ENCODE results near the gene URI1.
"Not testable (repeated sequence)": the region's sequence is repeated elsewhere in the genome, so short reads cannot be mapped to it uniquely, and the experiment has no call there.

URI1 gene

DNA sequence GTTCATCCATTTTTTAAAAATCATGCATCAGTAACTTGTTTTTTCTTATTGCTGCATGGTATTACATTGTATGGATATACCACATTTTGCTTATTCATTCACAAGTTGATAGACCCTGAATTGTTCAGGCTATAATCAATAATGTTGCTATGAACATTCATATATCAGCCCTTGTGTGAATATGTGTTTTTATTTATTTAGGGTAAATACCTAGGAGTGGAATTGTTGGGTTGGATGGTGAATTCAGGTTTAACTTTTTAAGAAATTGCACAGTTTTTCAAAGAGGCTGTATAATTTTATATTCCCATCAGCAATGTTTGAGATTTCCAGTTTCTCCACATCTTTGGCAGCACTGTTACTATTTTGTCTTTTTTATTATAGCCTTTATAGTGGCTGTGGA lies 82.1 kb downstream of the URI1 start:
- no peak for DNase-seq (ENCODE audit: low read depth)

DNA sequence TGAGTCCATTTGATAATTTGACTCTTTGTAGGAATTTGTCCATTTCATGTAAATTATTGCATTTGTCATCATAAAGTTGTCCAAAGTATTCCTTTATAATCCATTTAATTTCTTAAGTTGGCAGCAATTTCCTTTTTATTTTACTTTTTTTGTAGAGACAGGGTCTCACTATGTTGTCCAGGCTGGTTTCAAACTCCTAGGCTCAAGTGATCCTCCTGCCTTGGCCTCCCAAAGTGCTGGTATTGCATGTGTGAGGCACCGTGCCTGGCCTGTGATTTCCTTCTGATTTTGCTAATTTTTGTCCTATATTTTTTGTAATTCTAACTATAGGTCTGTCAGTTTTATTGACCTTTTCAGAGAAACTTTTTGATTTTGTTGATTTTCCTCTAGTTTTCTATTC lies 84.9 kb downstream of the URI1 start:
- no peak for DNase-seq (ENCODE audit: low read depth)

DNA sequence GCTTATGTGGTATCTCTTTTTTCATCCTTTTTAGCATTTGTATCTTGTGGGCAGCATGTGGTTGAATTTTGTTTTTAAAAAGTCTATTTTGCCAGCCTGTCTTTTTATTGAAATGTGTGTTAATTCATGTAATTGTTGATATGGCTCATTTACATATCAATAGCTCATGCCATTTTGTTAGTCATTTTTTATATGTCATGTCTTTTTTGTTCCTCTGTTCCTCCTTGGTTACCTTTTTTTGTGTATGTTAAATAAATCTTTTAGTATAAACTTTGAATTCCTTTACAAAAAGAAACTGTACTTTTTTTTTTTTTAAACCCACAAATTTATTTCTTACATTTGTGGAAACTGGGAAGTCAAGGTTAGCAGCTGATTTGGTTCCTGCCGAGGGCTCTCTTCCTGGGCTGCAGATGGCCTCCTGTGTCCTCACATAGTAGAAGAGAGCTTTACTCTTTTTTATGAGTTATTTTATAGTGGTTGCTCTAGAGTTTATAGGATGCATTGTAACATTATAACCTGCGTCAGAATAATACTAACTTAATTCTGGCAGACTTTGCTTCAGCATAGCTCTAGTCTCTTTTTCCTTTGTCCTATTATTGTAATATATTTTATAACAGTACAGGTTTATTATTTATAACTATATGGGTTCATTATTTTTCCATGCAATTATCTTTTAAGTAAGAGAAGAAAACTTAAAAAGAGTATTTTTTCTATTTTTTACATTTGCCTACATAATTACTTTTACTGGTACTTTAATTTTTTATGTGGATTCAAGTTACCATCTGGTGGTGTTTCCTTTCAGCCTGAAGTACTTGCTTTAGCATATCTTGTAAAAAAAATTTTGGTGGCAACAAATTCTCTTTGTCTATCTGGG lies 86.3 kb downstream of the URI1 start:
- DNase-seq (ENCODE audit: low read depth), result no peak

DNA sequence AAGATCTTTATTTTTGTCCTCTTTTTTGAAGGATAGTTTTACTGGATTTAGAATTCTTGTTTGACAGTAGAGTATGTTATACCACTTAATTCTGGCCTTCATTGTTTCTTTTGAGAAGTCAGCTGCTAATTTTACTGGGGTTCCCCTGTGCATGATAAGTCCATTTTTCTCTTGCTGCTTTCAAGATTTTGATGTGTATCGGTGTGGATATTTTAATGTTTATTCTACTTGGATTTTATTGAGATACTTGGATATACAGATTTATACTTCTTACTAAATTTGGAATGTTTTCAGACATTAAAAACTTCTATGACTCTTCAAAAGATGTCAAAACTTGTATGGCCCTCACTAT lies 86.9 kb downstream of the URI1 start:
- no peak for DNase-seq (ENCODE audit: low read depth)

DNA sequence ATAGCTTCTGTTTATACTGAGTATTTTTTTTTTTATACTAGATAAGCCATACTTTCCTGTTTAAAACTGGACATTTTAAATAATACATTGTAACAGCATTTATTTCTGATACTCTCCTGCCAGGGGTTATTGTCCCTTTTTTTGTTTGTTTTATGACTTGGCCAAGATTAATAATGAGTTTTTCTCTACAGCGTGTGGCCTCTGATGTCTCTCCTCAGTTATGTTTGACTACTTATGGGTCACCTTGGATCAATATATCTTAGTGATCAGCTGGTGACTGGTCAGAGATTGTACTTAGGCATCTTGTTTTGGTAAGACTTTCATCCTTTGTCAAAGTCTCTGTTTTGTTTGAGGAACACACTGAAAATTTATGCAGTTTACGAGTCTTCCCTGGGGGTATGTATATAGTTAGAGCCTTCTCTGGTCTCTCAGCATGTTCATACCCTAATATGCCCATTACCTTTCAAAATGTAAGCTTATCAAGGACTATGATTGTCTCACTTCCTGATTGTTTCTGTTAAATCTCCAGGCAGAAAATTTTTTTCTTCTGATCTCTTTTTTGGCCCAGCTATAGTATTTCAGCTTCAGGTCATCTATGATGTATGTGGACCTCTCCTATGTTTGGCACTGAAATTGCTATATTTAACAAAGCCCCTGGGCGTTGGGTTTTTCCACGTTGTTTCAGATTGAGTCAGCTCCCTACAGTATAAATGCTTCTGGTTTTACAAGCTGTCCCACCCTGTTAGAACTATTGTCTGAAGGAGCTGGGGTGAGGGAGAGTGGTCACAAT lies 87.9 kb downstream of the URI1 start:
- peak; percentile 92 for DNase-seq (ENCODE audit: low read depth)

DNA sequence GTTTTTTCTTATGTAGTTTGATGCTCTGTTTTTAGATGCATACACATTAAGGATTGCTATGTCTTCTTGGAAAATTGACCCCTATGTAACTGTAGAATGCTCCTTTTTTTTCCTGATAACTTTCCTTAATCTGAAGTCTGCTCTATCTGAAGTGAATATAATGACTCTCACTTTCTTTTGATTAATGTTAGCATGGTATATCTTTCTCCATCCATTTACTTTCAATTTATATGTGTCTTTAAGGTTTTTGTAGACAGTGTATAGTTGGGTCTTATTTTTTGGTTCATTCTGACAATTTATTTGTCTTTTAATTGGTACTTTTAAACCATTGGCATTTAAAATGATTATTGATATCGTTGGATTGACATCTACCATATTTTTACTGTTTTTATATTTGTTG lies 92.3 kb downstream of the URI1 start:
- DNase-seq (ENCODE audit: low read depth), result no peak

DNA sequence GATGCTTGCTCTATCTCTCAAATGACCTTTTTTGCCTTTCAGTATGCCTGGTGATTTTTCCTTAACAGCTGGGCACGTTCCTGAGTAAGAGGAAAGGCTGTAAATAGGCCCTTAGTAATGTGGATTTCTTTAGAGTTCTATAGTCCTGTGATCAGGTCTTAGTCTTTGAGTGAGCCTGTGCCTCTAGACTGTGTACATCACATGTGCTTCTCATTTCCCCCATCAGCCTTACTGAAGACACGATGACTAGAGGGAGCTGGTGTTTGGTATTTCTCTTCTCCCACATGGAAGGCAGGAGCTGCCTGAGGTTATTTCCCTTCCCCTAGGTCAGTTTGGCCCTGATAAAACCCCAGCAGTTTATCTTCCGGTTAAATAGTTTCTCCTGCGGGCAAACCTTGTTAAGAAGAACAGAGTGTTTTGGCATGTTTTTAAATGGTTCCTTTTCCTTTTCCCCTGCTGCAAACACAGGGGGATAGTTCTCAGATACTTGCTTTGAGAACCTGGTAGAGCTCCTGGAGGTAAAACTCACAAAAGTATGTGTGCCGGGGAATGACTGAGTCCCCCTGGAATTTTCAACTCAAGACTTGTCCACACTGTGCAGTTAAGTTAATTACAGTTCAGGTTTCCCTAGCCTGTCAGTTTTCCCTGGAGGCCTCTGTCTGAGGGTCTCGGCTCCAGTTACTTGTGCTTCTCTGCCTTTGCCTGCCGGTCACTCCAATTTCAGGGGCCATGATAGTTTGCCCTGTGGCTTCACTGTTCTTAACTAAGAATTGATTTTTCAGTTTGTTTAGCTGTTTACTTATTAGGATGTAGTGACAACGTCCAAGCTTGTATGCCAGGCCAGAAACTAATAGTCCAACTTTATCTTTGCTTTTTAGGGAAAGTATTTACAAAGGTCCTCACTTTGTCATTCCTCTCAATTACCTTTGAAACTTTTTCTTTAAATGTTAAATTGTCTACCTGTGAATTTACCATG lies 94.4 kb downstream of the URI1 start:
- no peak for DNase-seq (ENCODE audit: low read depth)

DNA sequence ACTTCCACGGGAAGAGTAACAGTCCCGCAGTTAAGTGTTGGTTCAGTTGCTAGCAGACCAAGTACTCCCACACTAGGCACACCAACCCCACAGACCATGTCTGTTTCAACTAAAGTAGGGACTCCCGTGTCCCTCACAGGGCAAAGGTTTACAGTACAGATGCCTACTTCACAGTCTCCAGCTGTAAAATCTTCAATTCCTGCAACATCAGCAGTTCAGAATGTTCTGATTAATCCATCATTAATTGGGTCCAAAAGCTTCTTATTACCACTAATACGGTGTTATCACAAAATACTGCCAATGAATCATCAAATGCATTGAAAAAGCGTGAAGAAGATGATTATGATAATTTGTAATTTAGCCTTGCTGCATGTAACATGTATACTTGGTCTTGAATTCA lies 95.8 kb downstream of the URI1 start:
- DNase-seq (ENCODE audit: low read depth), result no peak

DNA sequence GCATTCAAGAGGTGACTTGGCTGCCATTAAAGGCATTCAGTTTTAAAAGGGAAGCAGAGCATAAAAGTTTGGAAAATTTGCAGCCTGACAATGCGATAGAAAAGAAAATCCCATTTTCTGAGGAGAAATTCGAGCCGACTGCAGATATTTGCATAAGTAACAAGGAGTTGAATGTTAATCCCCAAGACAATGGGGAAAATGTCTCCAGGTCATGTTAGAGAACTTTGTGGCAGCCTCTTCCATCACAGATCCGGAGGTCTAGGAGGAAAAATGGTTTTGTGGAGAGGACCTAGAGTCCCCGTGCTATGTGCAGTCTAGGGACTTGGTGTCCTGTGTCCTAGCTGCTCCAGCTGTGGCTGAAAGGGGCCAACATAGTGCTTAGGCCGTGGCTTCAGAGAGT lies 99.9 kb downstream of the URI1 start:
- DNase-seq (ENCODE audit: low read depth), result not testable (repeated sequence)

DNA sequence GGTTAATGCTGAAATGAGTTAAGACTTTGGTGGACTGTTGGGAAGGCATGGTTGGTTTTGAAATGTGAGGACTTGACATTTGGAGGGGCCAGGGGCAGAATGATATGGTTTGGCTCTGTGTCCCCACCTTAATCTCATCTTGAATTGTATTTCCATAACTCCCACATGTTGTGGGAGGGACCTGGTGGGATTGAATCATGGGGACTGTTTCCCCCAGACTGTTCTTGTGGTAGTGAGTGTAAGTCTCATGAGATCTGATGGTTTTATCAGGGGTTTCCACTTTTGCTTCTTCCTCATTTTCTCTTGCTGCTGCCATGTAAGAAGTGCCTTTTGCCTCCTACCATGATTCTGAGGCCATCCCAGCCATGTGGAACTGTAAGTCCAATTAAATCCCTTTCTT lies 101.0 kb downstream of the URI1 start:
- not testable (repeated sequence) for DNase-seq (ENCODE audit: low read depth)

DNA sequence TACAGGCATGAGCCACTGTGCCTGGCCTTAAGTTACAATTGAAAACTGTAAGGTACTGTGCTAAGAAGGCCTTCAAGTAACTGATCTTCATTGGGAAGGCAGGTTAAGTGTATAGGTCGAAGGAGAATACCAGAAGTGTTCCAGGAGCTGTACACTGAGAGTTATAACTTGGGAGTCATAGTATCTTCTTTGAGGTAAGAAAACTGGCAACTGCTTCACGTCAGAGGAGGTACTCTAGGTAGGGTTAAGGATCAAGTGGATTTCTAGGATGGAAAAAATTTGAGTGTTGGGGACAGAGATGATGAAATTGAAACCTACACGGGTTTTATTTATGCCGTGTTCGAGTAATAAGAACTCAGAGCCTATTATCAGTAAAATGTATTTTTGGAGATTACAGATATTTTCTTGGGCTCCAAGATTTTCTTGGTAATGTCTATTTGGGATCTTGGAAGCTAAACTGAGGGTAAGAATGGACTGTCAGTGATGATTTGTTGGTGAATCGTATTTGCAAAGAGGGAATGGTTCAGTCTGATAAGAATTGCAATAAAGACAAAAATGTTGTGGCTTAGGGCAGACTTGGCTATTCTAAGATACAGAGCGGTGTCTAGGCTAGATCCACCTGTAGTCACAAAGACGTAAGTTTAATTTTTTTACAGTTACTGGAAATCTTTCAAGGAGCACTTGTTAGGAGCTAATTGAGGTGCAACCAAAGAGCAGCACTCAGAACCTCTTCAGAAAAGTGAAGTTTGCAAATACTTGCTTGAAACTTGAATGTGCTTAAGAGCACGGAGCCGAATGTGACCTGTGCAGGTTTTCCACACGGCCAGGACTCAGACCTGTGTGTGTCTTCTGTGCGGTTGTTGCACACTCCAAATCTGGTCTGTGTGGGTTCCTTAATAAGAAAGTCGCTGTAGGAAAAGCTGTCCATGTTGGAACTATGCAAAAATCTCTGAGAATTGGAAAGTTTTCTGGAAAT lies 102.5 kb downstream of the URI1 start:
- no peak for DNase-seq (ENCODE audit: low read depth)

DNA sequence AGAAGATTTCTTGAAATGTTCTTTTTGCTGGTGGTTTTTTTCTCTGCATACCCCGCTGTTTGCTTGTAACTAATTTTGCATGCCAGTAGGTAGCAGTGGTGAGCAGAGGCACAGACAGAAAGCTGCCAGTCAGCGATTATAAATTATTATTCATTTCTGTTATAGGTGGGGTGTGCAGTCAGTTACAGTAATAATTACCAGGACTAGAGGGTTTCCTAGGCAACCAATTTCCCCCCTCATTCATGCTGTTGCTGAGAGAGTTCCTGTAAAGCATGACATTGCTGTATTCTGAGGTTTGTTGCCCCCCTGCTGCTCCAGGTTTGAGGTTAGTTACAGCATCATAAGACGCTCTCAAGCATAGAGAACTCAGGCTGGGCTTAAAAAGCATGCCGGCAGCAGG lies 104.5 kb downstream of the URI1 start:
- peak; percentile 19 for DNase-seq (ENCODE audit: low read depth)

DNA sequence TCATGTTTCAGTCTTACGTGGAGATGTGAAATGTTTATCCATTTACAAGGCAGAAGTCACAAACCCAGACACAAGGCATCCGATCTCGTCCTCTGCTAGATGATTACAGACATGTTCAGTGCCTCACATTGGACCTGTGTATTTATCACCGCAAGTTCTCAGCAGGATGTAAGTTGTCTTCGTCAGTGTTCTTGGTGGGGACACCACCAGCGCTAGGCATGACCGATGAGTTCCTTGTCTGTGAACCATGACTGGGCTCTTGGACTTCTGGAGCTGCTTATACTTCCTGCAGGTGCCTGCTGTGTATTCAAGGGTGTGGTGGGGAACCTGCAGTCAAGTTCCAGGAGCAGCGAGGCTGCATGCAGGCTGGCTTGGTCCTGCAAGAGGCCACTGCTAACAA lies 105.4 kb downstream of the URI1 start:
- no peak for DNase-seq (ENCODE audit: low read depth)

DNA sequence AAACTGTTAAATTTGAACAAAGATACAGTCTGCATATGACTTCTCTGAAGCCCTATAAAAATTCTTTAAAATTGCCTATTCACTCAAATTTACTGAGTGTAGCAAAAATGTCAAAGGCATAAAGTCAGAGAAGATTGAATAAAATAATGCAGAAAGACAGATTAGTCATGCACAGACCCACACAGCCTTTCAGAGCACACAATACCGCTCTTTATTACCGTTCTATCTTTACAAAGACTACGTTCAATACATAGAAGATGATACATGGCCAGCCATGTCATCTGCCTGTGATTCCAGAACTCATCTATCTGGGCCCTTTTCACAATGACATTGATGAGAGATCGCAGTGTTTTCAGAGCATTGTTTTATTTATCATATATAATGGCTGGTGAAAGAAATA lies 107.2 kb downstream of the URI1 start:
- no peak for DNase-seq (ENCODE audit: low read depth)

DNA sequence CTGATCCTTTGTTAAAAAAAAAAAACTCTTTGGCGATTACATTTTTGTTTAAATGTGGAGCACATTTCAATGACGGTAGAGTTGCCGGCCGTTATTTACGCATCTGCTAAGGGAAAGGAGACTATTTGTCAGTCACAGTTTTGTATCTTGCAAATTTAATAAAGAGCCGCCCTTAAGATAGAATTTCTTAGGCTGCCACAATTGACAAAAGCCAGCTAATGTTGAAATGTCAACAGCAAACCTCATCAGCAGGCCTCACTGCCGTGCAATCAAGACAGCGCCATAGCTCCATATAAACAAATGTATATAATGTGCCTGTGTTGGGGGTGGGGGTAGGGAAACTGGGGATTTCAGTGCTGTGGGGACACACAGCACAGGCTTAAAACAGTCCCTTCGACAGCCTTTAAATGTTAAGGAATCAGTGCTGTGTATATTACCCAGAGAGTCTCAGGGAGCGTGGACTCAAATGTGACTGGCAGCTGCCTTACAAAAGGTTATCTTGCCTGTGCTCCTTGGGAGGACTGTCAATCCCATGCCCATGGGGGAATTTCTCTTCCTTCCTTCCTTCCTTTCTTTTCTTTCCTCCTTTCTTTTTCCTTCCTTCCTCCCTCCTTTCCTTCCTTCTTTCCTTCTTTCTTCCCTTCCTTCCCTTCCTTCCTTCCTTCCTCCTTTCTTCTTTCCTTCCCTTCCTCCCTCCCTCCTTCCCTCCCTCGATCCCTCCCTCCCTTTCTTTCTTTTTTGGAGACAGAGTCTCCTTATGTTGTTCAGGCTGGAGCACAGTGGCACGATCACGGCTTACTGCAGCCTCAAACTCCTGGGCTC lies 108.0 kb downstream of the URI1 start:
- no peak for DNase-seq (ENCODE audit: low read depth)

DNA sequence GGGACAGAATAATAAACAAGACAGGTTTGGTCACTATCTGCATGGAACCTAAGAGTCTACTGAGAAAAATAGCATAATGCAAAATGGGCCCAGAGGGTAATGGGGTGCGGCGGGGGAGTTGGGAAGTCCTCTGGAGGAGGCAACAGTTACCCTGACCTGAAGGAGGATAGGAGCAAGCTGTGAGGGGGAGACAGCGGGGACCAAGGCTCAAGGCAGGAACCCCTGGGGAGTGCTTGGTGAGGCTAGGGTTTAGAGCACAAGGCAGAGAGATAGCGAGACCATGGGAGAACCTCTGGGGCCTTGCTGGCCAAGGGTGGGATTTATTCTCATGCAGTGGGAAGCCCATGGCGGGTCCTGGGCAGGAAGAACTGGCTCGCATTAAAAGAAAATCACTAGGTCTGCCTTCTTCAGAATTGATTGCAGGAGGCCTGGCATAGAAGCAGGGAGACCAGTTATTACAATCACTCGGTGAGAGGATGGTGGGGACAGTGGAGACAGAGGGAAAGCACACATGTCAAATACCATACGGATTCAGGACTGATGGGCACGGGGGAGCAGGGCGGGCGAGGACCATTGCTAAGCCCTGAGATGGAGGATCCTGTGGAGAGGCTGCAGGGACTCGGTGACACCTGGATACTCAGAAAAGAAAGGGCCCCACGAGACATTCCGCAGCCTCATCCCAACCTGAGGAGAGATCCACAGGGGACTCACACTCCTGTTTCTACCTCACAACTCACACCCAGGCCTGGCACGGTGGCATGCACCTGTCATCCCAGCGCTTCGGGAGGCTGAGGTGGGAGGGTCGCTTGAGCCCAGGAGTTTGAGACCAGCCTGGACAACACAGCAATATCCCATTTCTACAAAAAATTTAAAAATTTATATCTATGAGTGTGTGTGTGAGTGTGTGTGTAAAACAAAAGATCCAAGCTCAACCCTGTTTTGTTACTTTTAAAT lies 110.4 kb downstream of the URI1 start:
- no peak for DNase-seq (ENCODE audit: low read depth)

DNA sequence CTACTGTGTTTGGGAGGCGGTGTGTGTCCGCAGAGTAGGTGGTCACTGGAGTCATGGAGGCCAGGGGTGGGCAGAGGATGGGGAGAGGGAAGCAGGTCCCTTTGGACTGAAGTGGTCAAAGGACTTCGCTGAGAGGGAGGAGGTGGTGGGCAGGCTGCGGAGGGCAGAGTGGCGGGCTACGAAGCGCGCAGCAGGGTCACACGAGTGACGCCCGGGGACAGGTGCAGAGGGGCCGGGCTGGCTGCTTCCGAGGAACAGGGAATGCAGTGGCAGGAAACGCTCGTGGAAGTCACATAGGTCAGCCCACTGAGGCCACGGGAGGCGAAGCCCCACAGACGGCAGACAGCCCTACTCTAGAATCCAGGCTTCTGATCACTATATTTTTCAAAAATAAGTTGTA lies 111.5 kb downstream of the URI1 start:
- DNase-seq (ENCODE audit: low read depth), result no peak

DNA sequence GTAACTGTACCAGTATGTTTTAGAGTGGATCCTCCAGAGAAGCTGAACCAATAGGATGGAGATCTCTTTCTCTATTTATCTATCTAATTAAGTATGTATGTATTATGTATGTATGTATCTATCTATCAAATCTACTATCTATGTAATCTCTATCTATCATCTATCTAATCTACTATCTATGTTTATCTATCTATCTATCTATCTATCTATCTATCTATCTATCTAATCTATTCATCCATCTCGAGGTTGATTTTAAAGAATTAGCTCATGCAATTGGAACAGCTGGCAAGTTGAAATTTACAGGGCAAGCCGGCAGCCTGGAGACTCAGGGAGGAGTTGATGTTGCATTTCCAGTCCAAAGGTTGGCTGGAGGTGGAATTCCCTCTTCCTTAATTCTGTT lies 112.2 kb downstream of the URI1 start:
- no peak for DNase-seq (ENCODE audit: low read depth)

DNA sequence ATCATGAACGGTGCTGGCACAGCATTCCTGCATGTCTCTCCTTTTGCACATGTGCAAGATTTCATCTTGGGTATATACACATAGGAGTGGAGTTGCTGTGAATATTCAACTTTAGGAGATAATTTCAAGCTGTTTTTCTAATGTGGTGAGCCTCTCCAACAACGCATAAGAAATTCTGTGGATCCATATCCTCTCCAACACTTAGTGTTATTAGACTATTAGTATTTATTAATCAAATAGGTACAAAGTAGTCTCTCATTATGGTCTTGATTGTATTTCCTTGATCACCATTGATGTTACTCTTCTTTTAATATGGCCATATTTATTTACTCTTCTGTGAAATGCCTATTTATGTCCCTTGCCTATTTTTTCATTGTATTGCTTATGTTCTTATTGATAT lies 114.5 kb downstream of the URI1 start:
- no peak for DNase-seq (ENCODE audit: low read depth)
